Esophagus muscularis mucosa (tissue), 4 donors: Measurements from ENCODE around the gene SLC25A22. TPM values are rescaled to one million over a fixed set of nuclear protein-coding genes. Genes with fewer than 3 reads are reported as not detected.

ENCODE experiments used
- DNase-seq: peaks from one replicate; pipeline ENCODE4 v3.0.0-alpha.2; 2017; ENCODE audit errors: extremely low spot score
- H3K27ac ChIP-seq, 4 donors: fragments of 200-600 bp; sonication (generic); replicated peaks in 1 of 4; 1 replicate in 3 of 4; 2 replicates in 1 of 4; pipeline ENCODE4 v1.5.1; 2016 to 2019; ENCODE audit warnings: mild to moderate bottlenecking in 1 of 4
- H3K27me3 ChIP-seq, 4 donors: fragments of 200-600 bp; sonication (generic); one replicate each; pipeline versions ENCODE4 v1.5.1 to v1.6.0; 2016 to 2019
- H3K36me3 ChIP-seq, 4 donors: fragments of 200-600 bp; sonication (generic); one replicate each; pipeline ENCODE4 v1.5.1; 2016 to 2019
- H3K4me1 ChIP-seq, 4 donors: fragments of 200-600 bp; sonication (generic); one replicate each; pipeline ENCODE4 v1.5.1; 2016 to 2019
- H3K4me3 ChIP-seq, 4 donors: fragments of 200-600 bp; sonication (generic); 1 replicate in 2 of 4; 2 replicates in 2 of 4; pipeline ENCODE4 v1.5.1; 2016 to 2019; ENCODE audit warnings: mild to moderate bottlenecking in 4 of 4, moderate library complexity in 1 of 4
- H3K9me3 ChIP-seq, 4 donors: fragments of 200-600 bp; sonication (generic); 1 replicate in 3 of 4; 2 replicates in 1 of 4; pipeline ENCODE4 v1.5.1; 2016 to 2019
- EP300 ChIP-seq: sonication (generic); formaldehyde crosslinking; IDR thresholded peaks from one replicate; pipeline ENCODE4 v1.6.1; 2017; ENCODE audit warnings: antibody characterized with exemption
- POLR2A ChIP-seq: fragments of 450-650 bp; IDR thresholded peaks from one replicate; pipeline ENCODE4 v1.6.1; 2017; ENCODE audit warnings: antibody characterized with exemption, moderate library complexity, mild to moderate bottlenecking, low read depth
- POLR2AphosphoS5 ChIP-seq, 2 donors: sonication (generic); formaldehyde crosslinking; IDR thresholded peaks; one replicate each; pipeline ENCODE4 v1.6.1; 2017; ENCODE audit warnings: antibody characterized with exemption in 2 of 2
- WGBS: methylation state at CpG from one replicate; pipeline ENCODE4 v1.1.5; 2018; 5-methylcytosine and 5-hydroxymethylcytosine counted together
- intact Hi-C: fragments of 100-400 bp; cut with DNase I; formaldehyde crosslinking; loops from one replicate; pipeline ENCODE4 v1.15.1; 2023
- total RNA-seq, 4 donors: library from RNA; depleted of rRNA; stranded (reverse); fragments of >200 nt; gene quantifications; one replicate each; pipeline versions ENCODE4 v1.1.0 to v1.2.1, GENCODE V29; 2016
- TF ChIP-seq, protein P1 (sequence below), 3 experiments: fragments of 200-600 bp in 2 of 3; fragments of 450-650 bp in 1 of 3; sonication (generic) in 2 of 3; IDR thresholded peaks; one replicate each; pipeline ENCODE4 v1.5.1; 2017 to 2019; ENCODE audit warnings: antibody characterized with exemption in 3 of 3, mild to moderate bottlenecking in 2 of 3, moderate library complexity in 1 of 3

Gene SLC25A22
- total RNA-seq, 4 donors from 2014 or later, result 5.0 to 11.0 (median 9.5) TPM

DNA sequence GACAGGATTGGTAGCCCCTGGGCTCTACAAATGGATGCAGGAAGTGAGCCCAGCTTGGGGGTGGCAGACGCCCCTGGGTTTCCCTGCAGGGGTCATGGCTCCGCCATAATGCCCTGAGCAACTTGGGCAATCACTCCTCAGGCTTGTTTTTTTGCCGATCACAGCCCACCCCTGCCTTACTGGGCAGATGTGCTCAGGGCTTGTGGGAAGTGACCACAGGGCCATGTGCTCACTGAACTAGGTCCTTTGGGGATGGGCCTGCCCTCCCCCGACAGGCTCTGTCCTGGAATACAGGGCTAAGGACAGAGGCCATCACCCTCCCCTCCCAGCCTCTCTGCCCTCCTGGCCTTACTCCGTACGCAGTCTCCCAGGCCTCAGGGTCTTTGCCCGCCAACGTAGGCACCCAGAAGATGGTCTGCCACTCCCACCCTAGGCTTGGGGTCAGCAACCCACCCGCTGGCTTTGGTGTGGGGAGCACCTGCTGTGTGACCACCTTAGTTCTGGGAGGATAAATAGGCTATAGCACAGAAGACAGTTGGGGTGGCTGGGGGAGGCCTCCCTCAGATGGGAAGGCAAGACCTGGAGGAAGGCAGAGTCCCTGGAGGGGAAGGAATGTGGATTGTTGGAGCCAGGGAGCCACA is 15.5 kb upstream of the SLC25A22 start:
- WGBS, result 63% methylated on average over 7 of the region's 9 CpGs
- intact Hi-C loops, result no loop called here

DNA sequence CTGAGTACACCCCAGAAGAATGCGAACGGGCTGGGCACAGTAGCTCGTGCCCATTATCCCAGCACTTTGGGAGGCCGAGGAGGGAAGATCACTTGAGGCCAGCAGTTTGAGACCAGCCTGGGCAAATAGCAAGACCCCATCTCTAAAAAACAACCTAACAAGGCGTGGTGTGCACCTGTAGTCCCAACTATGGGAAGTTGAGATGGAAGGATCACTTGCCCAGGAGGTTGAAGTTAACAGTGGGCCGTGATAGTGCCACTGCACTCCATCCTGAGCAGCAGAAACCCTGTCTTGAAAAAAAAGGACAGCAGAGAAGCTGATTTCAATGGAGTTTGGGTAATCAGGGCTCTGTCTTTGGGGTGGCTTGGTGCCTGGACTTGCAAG is 15.0 kb upstream of the SLC25A22 start:
- no peak for DNase-seq
- H3K9me3 ChIP-seq, result no peaks in the 10 kb centered on the region
- H3K27ac ChIP-seq, result no peak overlapping the region
- peaks cover 22 to 34% (median 33%) of the 10 kb centered on the region in 4 donors for H3K4me1 ChIP-seq
- no peak for TF ChIP-seq POLR2AphosphoS5 (IDR thresholded peaks at IDR 0.05)
- TF ChIP-seq, protein P1, sequence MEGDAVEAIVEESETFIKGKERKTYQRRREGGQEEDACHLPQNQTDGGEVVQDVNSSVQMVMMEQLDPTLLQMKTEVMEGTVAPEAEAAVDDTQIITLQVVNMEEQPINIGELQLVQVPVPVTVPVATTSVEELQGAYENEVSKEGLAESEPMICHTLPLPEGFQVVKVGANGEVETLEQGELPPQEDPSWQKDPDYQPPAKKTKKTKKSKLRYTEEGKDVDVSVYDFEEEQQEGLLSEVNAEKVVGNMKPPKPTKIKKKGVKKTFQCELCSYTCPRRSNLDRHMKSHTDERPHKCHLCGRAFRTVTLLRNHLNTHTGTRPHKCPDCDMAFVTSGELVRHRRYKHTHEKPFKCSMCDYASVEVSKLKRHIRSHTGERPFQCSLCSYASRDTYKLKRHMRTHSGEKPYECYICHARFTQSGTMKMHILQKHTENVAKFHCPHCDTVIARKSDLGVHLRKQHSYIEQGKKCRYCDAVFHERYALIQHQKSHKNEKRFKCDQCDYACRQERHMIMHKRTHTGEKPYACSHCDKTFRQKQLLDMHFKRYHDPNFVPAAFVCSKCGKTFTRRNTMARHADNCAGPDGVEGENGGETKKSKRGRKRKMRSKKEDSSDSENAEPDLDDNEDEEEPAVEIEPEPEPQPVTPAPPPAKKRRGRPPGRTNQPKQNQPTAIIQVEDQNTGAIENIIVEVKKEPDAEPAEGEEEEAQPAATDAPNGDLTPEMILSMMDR (IDR thresholded peaks at IDR 0.05), result no peak
- H3K36me3 ChIP-seq, result peaks cover 24 to 45% (median 40%) of the 10 kb centered on the region in 4 donors
- intact Hi-C loops, result no loop called here
- H3K4me3 ChIP-seq, result no peak overlapping the region
- 97% methylated on average over 6 of the region's 6 CpGs for WGBS
- H3K27me3 ChIP-seq, result no peaks in the 10 kb centered on the region

More for the DNA sequence above, 15.5 kb upstream of the SLC25A22 start:
- no peaks in the 10 kb centered on the region for H3K9me3 ChIP-seq
- no peak for DNase-seq
- H3K27me3 ChIP-seq, result no peaks in the 10 kb centered on the region
- peaks cover 20 to 34% (median 30%) of the 10 kb centered on the region in 4 donors for H3K4me1 ChIP-seq
- H3K4me3 ChIP-seq, result no peak overlapping the region
- no peak overlapping the region for H3K27ac ChIP-seq
- peaks cover 24 to 45% (median 40%) of the 10 kb centered on the region in 4 donors for H3K36me3 ChIP-seq
- no peak for TF ChIP-seq POLR2A
- TF ChIP-seq EP300, result no peak
- TF ChIP-seq POLR2AphosphoS5 (IDR thresholded peaks at IDR 0.05), result no peak
- TF ChIP-seq, protein P1 (IDR thresholded peaks at IDR 0.05), result no peak

DNA sequence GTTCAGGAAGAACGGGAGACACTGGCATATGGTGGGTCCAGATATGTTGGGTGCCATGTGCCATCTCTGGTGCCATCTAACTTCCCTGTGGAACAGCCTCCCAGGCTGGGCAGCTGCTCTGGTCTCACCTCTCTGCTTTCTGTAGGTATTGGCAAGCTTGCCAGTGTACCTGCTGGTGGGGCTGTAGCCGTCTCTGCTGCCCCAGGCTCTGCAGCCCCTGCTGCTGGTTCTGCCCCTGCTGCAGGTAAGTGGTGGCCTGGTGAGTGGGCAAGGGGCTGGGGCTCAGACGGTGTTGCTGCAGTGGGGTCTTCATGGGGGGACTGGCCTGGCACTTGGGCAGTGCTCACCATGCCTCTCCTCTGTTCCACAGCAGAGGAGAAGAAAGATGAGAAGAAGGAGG is 14.3 kb upstream of the SLC25A22 start:
- H3K36me3 ChIP-seq, result peaks cover 24 to 45% (median 40%) of the 10 kb centered on the region in 4 donors
- H3K27ac ChIP-seq, result no peak overlapping the region
- intact Hi-C loops, result no loop called here
- H3K4me3 ChIP-seq, result no peak overlapping the region
- no peaks in the 10 kb centered on the region for H3K9me3 ChIP-seq
- H3K27me3 ChIP-seq, result no peaks in the 10 kb centered on the region
- no peak for TF ChIP-seq POLR2AphosphoS5 (IDR thresholded peaks at IDR 0.05)
- TF ChIP-seq EP300, result no peak
- no peak for TF ChIP-seq POLR2A
- TF ChIP-seq, protein P1 (IDR thresholded peaks at IDR 0.05), result no peak
- H3K4me1 ChIP-seq, result peaks cover 26 to 39% (median 35%) of the 10 kb centered on the region in 4 donors
- WGBS, result 78% methylated on average over 2 of the region's 3 CpGs
- DNase-seq, result no peak

DNA sequence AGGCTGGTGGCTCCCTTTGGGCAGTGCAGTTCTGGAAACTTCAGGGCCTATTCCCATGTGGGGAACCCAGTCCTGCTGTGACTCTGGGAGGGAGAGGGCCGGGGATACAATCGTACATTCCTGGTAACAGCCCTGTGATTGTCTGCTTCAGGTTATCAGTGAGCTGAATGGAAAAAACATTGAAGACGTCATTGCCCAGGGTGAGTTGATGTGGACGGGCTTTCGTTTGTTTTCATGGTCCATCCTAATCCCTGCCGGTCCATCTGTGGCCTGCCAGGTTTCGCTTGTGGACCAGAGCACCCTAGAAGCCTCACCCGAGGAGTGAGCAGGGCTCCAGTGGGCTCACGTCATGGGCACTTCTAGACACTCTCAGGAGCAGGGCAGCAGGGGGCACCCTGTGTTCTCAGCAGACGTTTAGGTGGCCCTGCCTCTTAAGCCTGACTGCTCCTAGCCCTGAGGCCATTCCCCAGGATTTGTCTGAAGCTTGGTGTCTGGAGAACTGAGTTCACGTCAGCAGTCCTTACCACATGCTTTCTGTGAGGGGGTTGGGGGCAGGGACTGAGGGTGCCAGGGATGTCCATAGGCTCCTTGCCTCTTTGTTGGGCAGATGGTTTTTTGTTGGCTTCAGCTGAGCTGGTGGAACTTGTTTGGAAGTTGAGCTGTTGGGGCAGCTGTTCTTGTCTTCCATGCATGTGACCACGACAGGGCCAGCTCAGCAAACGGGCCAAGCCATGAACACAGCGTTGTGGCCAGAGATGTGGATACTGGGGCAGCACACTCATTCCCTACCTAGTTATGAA is 13.6 kb upstream of the SLC25A22 start:
- peak overlapping the region in 3 of 4 donors; percentile 6 to 99 (median 96) for H3K27ac ChIP-seq
- H3K4me3 ChIP-seq, result peak overlapping the region in 3 of 4 donors; percentile 87 to 98 (median 92)
- intact Hi-C loops, result no loop called here
- H3K27me3 ChIP-seq, result no peaks in the 10 kb centered on the region
- WGBS, result 74% methylated on average over 11 of the region's 14 CpGs
- peaks cover 26 to 39% (median 35%) of the 10 kb centered on the region in 4 donors for H3K4me1 ChIP-seq
- H3K9me3 ChIP-seq, result no peaks in the 10 kb centered on the region
- TF ChIP-seq EP300, result no peak
- TF ChIP-seq, protein P1 (IDR thresholded peaks at IDR 0.05), result no peak
- TF ChIP-seq POLR2A, result no peak
- no peak for TF ChIP-seq POLR2AphosphoS5 (IDR thresholded peaks at IDR 0.05)
- H3K36me3 ChIP-seq, result peaks cover 24 to 45% (median 40%) of the 10 kb centered on the region in 4 donors
- no peak for DNase-seq
